ENCODE measurements around the gene MAGIX. TPM values are rescaled to one million over a fixed set of nuclear protein-coding genes. Genes with fewer than 3 reads are reported as not detected.
"Not testable (repeated sequence)": the region's sequence is repeated elsewhere in the genome, so short reads cannot be mapped to it uniquely, and the experiment has no call there.

Gene MAGIX
- total RNA-seq, 2 experiments from 2014 or later, result 0.87 to 1.0 TPM

- POLR2A ChIA-PET, result interaction anchor here (0.8 to 1.1 kb wide), 2 partner anchors 21 to 24 kb away, joined by 3 read pairs; no protein-coding TSS in a partner anchor
- H3K36me3 Mint-ChIP-seq; H3K27ac Mint-ChIP-seq; H3K4me1 Mint-ChIP-seq (ENCODE audit: low read depth); H3K27me3 Mint-ChIP-seq; intact Hi-C loops (cut with micrococcal nuclease); H3K4me3 Mint-ChIP-seq: not testable (repeated sequence)
- peak; percentile 21 for DNase-seq
- CTCF ChIA-PET, result interaction anchor here (0.9 to 2.1 kb wide), 2 partner anchors 11 to 13 kb away, joined by 3 to 8 read pairs; no protein-coding TSS in a partner anchor
- peaks cover 15% of the 10 kb centered on the region for H3K9me3 Mint-ChIP-seq
Observed at GRCh38 chrX:49143154-49143553, 19.4 kb upstream of the MAGIX start.

- intact Hi-C loops (cut with micrococcal nuclease), result no loop called here
- Mint-ChIP-seq H3K9me3 (no peaks in the 10 kb centered on the region), H3K27ac (no peak overlapping the region), H3K27me3 (no peaks in the 10 kb centered on the region), H3K36me3 (no peaks in the 10 kb centered on the region), H3K4me1 (ENCODE audit: low read depth) (no peaks in the 10 kb centered on the region), H3K4me3 (no peak overlapping the region)
- ChIA-PET CTCF (no interaction called here), POLR2A (no interaction called here)
- DNase-seq, result no peak
Observed at GRCh38 chrX:49147282-49147681, 15.3 kb upstream of the MAGIX start.

GRCh38 chrX:49147936-49148335 lies 14.6 kb upstream of the MAGIX start:
- Mint-ChIP-seq H3K27me3 (no peaks in the 10 kb centered on the region), H3K36me3 (no peaks in the 10 kb centered on the region), H3K4me3 (no peak overlapping the region), H3K9me3 (no peaks in the 10 kb centered on the region), H3K27ac (no peak overlapping the region), H3K4me1 (ENCODE audit: low read depth) (no peaks in the 10 kb centered on the region)
- CTCF ChIA-PET, result no interaction called here
- POLR2A ChIA-PET, result no interaction called here
- DNase-seq, result no peak
- intact Hi-C loops (cut with micrococcal nuclease), result no loop called here

- H3K27ac Mint-ChIP-seq; POLR2A ChIA-PET; intact Hi-C loops (cut with micrococcal nuclease); DNase-seq; CTCF ChIA-PET; H3K36me3 Mint-ChIP-seq; H3K9me3 Mint-ChIP-seq; H3K27me3 Mint-ChIP-seq; H3K4me1 Mint-ChIP-seq (ENCODE audit: low read depth); H3K4me3 Mint-ChIP-seq: not testable (repeated sequence)
Observed at GRCh38 chrX:49148390-49149100, 14.0 kb upstream of the MAGIX start.

GRCh38 chrX:49149291-49149690 lies 13.3 kb upstream of the MAGIX start:
- POLR2A ChIA-PET; DNase-seq; H3K36me3 Mint-ChIP-seq; H3K4me3 Mint-ChIP-seq; H3K4me1 Mint-ChIP-seq (ENCODE audit: low read depth); H3K27ac Mint-ChIP-seq; H3K9me3 Mint-ChIP-seq; intact Hi-C loops (cut with micrococcal nuclease); H3K27me3 Mint-ChIP-seq: not testable (repeated sequence)
- CTCF ChIA-PET, result interaction anchor here (0.6 kb wide), 1 partner anchor 11 kb away, joined by 3 read pairs; no protein-coding TSS in a partner anchor

- intact Hi-C loops (cut with micrococcal nuclease), result no loop called here
- CTCF ChIA-PET, result no interaction called here
- H3K27ac Mint-ChIP-seq, result no peak overlapping the region
- H3K27me3 Mint-ChIP-seq, result no peaks in the 10 kb centered on the region
- no peak overlapping the region for H3K4me3 Mint-ChIP-seq
- H3K9me3 Mint-ChIP-seq, result no peaks in the 10 kb centered on the region
- H3K4me1 Mint-ChIP-seq (ENCODE audit: low read depth), result peaks cover 11% of the 10 kb centered on the region
- POLR2A ChIA-PET, result no interaction called here
- no peaks in the 10 kb centered on the region for H3K36me3 Mint-ChIP-seq
- no peak for DNase-seq
Observed at GRCh38 chrX:49153467-49153866, 9.1 kb upstream of the MAGIX start.

- intact Hi-C loops (cut with micrococcal nuclease), result loop anchor here (5.0 kb wide), 2 partner anchors 33 to 53 kb away; partner anchors contain the start of gene GPKOW
- no peaks in the 10 kb centered on the region for H3K27me3 Mint-ChIP-seq
- POLR2A ChIA-PET, result interaction anchor here (0.7 to 1.1 kb wide), 3 partner anchors 11 to 38 kb away, joined by 3 to 4 read pairs (median 4); no protein-coding TSS in a partner anchor
- peak overlapping the region; percentile 86 for H3K4me3 Mint-ChIP-seq
- peak overlapping the region; percentile 97 for H3K27ac Mint-ChIP-seq
- CTCF ChIA-PET, result interaction anchor here (0.5 to 1.7 kb wide), 23 partner anchors 8 to 1557 kb away, joined by 3 to 12 read pairs (median 3); partner anchors contain the start of gene PLP2
- H3K4me1 Mint-ChIP-seq (ENCODE audit: low read depth), result peaks cover 11% of the 10 kb centered on the region
- DNase-seq, result peak; percentile 61
- no peaks in the 10 kb centered on the region for H3K36me3 Mint-ChIP-seq
- no peaks in the 10 kb centered on the region for H3K9me3 Mint-ChIP-seq
Observed at GRCh38 chrX:49155243-49155899, 7.2 kb upstream of the MAGIX start.

GRCh38 chrX:49155900-49156837 lies 6.4 kb upstream of the MAGIX start:
- Mint-ChIP-seq H3K4me3 (peak overlapping the region; percentile 86), H3K27ac (peak overlapping the region; percentile 97), H3K4me1 (ENCODE audit: low read depth) (peaks cover 11% of the 10 kb centered on the region), H3K36me3 (no peaks in the 10 kb centered on the region), H3K9me3 (no peaks in the 10 kb centered on the region), H3K27me3 (no peaks in the 10 kb centered on the region)
- peak; percentile 89 for DNase-seq
- intact Hi-C loops (cut with micrococcal nuclease), result loop anchor here (5.0 kb wide), 2 partner anchors 34 to 54 kb away; partner anchors contain the start of gene GPKOW
- CTCF ChIA-PET, result interaction anchor here (0.5 to 1.4 kb wide), 20 partner anchors 8 to 1558 kb away, joined by 3 to 12 read pairs (median 3); partner anchors contain the start of gene PLP2
- POLR2A ChIA-PET, result interaction anchor here (0.7 to 1.0 kb wide), 2 partner anchors 10 to 37 kb away, joined by 4 read pairs; no protein-coding TSS in a partner anchor

GRCh38 chrX:49157194-49157593 lies 5.4 kb upstream of the MAGIX start:
- intact Hi-C loops (cut with micrococcal nuclease), result loop anchor here (5.0 kb wide), 2 partner anchors 35 to 55 kb away; partner anchors contain the start of gene GPKOW
- no peaks in the 10 kb centered on the region for H3K36me3 Mint-ChIP-seq
- H3K9me3 Mint-ChIP-seq, result no peaks in the 10 kb centered on the region
- no peak overlapping the region for H3K4me3 Mint-ChIP-seq
- no peak overlapping the region for H3K27ac Mint-ChIP-seq
- CTCF ChIA-PET, result no interaction called here
- H3K4me1 Mint-ChIP-seq (ENCODE audit: low read depth), result peaks cover 11% of the 10 kb centered on the region
- no peaks in the 10 kb centered on the region for H3K27me3 Mint-ChIP-seq
- no peak for DNase-seq
- POLR2A ChIA-PET, result no interaction called here

- Mint-ChIP-seq H3K27me3 (no peaks in the 10 kb centered on the region), H3K27ac (no peak overlapping the region), H3K36me3 (no peaks in the 10 kb centered on the region), H3K4me3 (no peak overlapping the region), H3K9me3 (no peaks in the 10 kb centered on the region), H3K4me1 (ENCODE audit: low read depth) (peaks cover 13% of the 10 kb centered on the region)
- intact Hi-C loops (cut with micrococcal nuclease), result loop anchor here (10.0 kb wide), 1 partner anchor 356 kb away; the partner anchor contains the start of gene HDAC6
- ChIA-PET POLR2A (no interaction called here), CTCF (no interaction called here)
- no peak for DNase-seq
Observed at GRCh38 chrX:49160908-49161307, 1.6 kb upstream of the MAGIX start.

GRCh38 chrX:49161632-49162031 lies 926 bp upstream of the MAGIX start:
- no peaks in the 10 kb centered on the region for H3K27me3 Mint-ChIP-seq
- no peaks in the 10 kb centered on the region for H3K9me3 Mint-ChIP-seq
- no peaks in the 10 kb centered on the region for H3K36me3 Mint-ChIP-seq
- ChIA-PET POLR2A (no interaction called here), CTCF (no interaction called here)
- intact Hi-C loops (cut with micrococcal nuclease), result loop anchor here (10.0 kb wide), 1 partner anchor 357 kb away; the partner anchor contains the start of gene HDAC6
- peaks cover 14% of the 10 kb centered on the region for H3K4me1 Mint-ChIP-seq (ENCODE audit: low read depth)
- H3K27ac Mint-ChIP-seq, result no peak overlapping the region
- H3K4me3 Mint-ChIP-seq, result no peak overlapping the region
- DNase-seq, result no peak

Measured in activated CD4-positive, alpha-beta memory T cell treated with anti-CD3 and anti-CD28 coated beads for 36 hours (primary cell).